CD4-positive, alpha-beta T cell (primary cell): Measurements from ENCODE around the gene SP9. TPM values are rescaled to one million over a fixed set of nuclear protein-coding genes. Genes with fewer than 3 reads are reported as not detected.

ENCODE experiments used
- ATAC-seq: fragments of 200-7000 bp; cut with Tn5 transposase; one replicate; pipeline ENCODE4 v1.10.0; 2022; ENCODE audit warnings: mild to moderate bottlenecking; ENCODE audit not compliant: poor library complexity
- CTCF ChIA-PET: fragments of 350-600 bp; sonication (Branson Sonifier 250); formaldehyde crosslinking; loops from one replicate; lab custom pipeline; 2021; ENCODE audit warnings: antibody characterized with exemption, inconsistent platforms; lab: Charles Lee
- POLR2A ChIA-PET: fragments of 350-600 bp; sonication (Branson Sonifier 250); formaldehyde crosslinking; loops from one replicate; lab custom pipeline; 2021; ENCODE audit warnings: antibody characterized with exemption, inconsistent platforms; lab: Charles Lee
- DNase-seq, 14 experiments: peaks; one replicate each; pipeline ENCODE4 v3.0.0-alpha.2; 2013 to 2020; ENCODE audit warnings: mixed read lengths in 2 of 14
- H3K27ac ChIP-seq, 2 donors: one replicate each; pipeline versions ENCODE4 v1.5.1 to v1.7.0; 2013; ENCODE audit warnings: low read length in 2 of 2, low read depth in 1 of 2, mild to moderate bottlenecking in 1 of 2
- H3K27me3 ChIP-seq, 2 experiments: 1 replicate in 1 of 2; 2 replicates in 1 of 2; pipeline versions ENCODE4 v1.6.1 to v1.7.0; 2013; ENCODE audit warnings: low read length in 2 of 2, control low read depth in 1 of 2, mild to moderate bottlenecking in 1 of 2, moderate library complexity in 1 of 2; ENCODE audit not compliant: insufficient read depth in 2 of 2, control insufficient read depth in 1 of 2
- H3K36me3 ChIP-seq: one replicate; pipeline ENCODE4 v1.6.1; 2013; ENCODE audit warnings: low read length, control low read depth; ENCODE audit not compliant: insufficient read depth
- H3K4me1 ChIP-seq: one replicate; pipeline ENCODE4 v1.6.1; 2013; ENCODE audit warnings: low read length, control low read depth; ENCODE audit not compliant: insufficient read depth
- H3K4me3 ChIP-seq: one replicate; pipeline ENCODE4 v1.5.1; 2013; ENCODE audit warnings: mild to moderate bottlenecking, low read length, moderate library complexity
- H3K9me3 ChIP-seq, 2 experiments: 1 replicate in 1 of 2; 2 replicates in 1 of 2; pipeline versions ENCODE4 v1.6.1 to v1.7.0; 2013; ENCODE audit warnings: low read length in 2 of 2, mild to moderate bottlenecking in 2 of 2, control low read depth in 1 of 2, moderate library complexity in 1 of 2; ENCODE audit not compliant: control insufficient read depth in 1 of 2, insufficient read depth in 1 of 2
- H3K27ac Mint-ChIP-seq: one replicate; pipeline ENCODE4 v1.8.0; 2020; ENCODE audit warnings: mixed read lengths
- H3K27me3 Mint-ChIP-seq: one replicate; pipeline ENCODE4 v1.8.0; 2021; ENCODE audit warnings: mixed read lengths
- H3K36me3 Mint-ChIP-seq: one replicate; pipeline ENCODE4 v1.8.0; 2021; ENCODE audit warnings: low read depth, mixed read lengths
- H3K4me1 Mint-ChIP-seq: one replicate; pipeline ENCODE4 v1.8.0; 2021; ENCODE audit warnings: low read depth, mixed read lengths
- H3K4me3 Mint-ChIP-seq: one replicate; pipeline ENCODE4 v1.8.0; 2020; ENCODE audit warnings: mild to moderate bottlenecking, mixed read lengths
- H3K9me3 Mint-ChIP-seq: one replicate; pipeline ENCODE4 v1.8.0; 2020; ENCODE audit warnings: mixed read lengths
- intact Hi-C, 2 experiments: fragments of 100-400 bp; cut with DNase I in 1 of 2; cut with micrococcal nuclease in 1 of 2; formaldehyde crosslinking; loops; one replicate each; pipeline versions ENCODE4 v1.15.1 to v1.9.0; 2023 to 2025; cut with DNase I, micrococcal nuclease
- total RNA-seq, 174 experiments: library from RNA in 2 of 174; stranded (reverse) in 2 of 174; gene quantifications; one replicate each; pipeline ENCODE4 v1.2.3 and lab custom pipeline; 2021 to 2026
- TF ChIP-seq, protein P1 (sequence below): fragments of 200-600 bp; IDR thresholded peaks from one replicate; pipeline ENCODE4 v1.8.0; 2022; ENCODE audit warnings: antibody characterized with exemption, mild to moderate bottlenecking

The SP9 gene
- total RNA-seq, 2 experiments from 2014 or later, result not detected

DNA sequence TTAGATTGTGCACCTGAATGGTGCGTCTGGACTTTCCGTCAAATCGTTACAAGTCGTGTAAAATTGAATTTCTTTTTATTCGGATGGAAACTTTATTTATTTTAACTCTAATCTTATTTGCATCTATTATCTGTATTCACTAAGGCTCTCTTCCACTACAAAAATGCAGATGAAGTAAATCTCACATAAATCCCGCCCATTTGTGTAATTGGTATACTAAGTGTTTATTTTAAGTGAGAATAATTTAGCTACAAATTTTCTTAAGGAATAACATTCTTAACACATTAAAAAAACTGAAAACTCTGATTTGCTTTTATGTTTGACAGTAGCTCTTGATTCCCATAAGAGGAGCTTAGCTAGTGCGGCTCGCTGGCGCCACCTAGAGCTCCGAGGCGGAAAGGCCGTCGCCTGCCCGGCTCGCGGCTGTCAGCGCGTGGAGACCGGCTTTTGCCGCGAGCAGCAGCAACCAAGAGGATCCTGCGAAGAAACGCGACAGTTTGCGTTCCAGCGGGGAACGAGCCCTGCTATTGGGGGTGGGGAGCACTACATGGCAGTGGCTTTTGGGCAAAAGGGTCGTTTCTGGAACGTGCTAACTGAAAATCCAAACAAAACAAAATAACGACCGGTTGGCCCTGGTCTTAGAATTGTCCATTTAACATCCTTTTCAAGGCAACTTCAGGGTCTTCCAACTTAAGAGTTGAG lies 6.7 kb downstream of the SP9 start:
- Histone ChIP-seq H3K36me3 (no peaks in the 10 kb centered on the region), H3K4me1 (peaks cover 55% of the 10 kb centered on the region), H3K27me3 (peaks cover 60 to 87% of the 10 kb centered on the region in 2 experiments), H3K27ac (no peak overlapping the region), H3K9me3 (peaks cover 4 to 28% of the 10 kb centered on the region in 2 experiments), H3K4me3 (no peak overlapping the region)
- CTCF ChIA-PET, result interaction anchor here (0.7 to 1.9 kb wide), 8 partner anchors 8 to 1314 kb away, joined by 3 to 13 read pairs (median 5); no protein-coding TSS in a partner anchor
- H3K4me1 Mint-ChIP-seq, result peaks cover 46% of the 10 kb centered on the region
- TF ChIP-seq, protein P1, sequence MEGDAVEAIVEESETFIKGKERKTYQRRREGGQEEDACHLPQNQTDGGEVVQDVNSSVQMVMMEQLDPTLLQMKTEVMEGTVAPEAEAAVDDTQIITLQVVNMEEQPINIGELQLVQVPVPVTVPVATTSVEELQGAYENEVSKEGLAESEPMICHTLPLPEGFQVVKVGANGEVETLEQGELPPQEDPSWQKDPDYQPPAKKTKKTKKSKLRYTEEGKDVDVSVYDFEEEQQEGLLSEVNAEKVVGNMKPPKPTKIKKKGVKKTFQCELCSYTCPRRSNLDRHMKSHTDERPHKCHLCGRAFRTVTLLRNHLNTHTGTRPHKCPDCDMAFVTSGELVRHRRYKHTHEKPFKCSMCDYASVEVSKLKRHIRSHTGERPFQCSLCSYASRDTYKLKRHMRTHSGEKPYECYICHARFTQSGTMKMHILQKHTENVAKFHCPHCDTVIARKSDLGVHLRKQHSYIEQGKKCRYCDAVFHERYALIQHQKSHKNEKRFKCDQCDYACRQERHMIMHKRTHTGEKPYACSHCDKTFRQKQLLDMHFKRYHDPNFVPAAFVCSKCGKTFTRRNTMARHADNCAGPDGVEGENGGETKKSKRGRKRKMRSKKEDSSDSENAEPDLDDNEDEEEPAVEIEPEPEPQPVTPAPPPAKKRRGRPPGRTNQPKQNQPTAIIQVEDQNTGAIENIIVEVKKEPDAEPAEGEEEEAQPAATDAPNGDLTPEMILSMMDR, result peak; percentile 98
- POLR2A ChIA-PET, result interaction anchor here (0.6 to 1.5 kb wide), 8 partner anchors 14 to 941 kb away, joined by 3 to 6 read pairs (median 3); no protein-coding TSS in a partner anchor
- no peaks in the 10 kb centered on the region for H3K9me3 Mint-ChIP-seq
- H3K36me3 Mint-ChIP-seq, result peaks cover 10% of the 10 kb centered on the region
- intact Hi-C loops, result loop anchor here (1.0 to 10.0 kb wide), 11 partner anchors 94 to 1314 kb away; partner anchors contain the start of genes OLA1 (in 2 of the 2) and SP3 (in 2 of the 2)
- peak; percentile 78 for ATAC-seq
- DNase-seq, result peak; percentile 80 to 92 (median 87)
- peaks cover 82% of the 10 kb centered on the region for H3K27me3 Mint-ChIP-seq
- peak overlapping the region; percentile 87 for H3K4me3 Mint-ChIP-seq
- H3K27ac Mint-ChIP-seq, result peak overlapping the region; percentile 63

DNA sequence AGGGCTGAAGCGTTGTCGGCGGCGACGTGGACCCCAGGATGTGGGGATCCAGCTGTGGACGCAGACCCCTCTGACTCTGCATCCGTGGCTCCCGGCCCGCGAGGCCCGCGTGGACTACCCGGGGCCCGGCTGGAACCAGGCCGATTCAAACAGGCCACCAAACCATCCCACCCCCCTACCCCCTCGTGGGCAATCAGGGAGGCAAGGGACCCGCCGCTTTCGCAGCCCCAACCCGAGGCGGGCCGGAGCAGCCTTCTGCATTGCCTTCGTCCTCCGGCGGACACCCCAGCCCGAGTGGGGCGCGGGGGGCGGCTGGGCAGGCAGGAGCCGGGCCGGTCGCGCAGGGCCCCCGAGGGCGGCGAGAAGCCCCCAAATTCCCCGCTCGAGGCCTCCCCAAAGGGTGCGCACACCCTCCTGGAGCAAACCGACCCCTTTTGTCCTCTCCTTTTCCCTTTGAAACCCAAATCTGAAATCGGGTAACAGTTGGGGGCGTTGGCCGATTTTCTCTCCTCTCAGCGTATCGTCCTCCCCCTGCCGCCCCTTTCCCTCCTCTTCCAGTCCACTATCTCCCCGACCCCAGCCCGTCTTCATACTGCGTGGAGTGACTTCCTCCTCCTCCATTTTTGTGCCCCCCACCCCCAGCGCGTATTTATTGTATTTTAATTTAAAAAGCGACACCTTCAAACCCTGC lies 7.4 kb downstream of the SP9 start:
- ATAC-seq, result no peak
- Histone ChIP-seq H3K4me1 (peaks cover 49% of the 10 kb centered on the region), H3K27ac (no peak overlapping the region), H3K4me3 (no peak overlapping the region), H3K9me3 (peaks cover 4 to 25% of the 10 kb centered on the region in 2 experiments), H3K27me3 (peaks cover 60 to 84% of the 10 kb centered on the region in 2 experiments), H3K36me3 (no peaks in the 10 kb centered on the region)
- Mint-ChIP-seq H3K9me3 (no peaks in the 10 kb centered on the region), H3K27ac (no peak overlapping the region), H3K27me3 (peaks cover 86% of the 10 kb centered on the region), H3K4me3 (no peak overlapping the region), H3K4me1 (peaks cover 46% of the 10 kb centered on the region), H3K36me3 (peaks cover 17% of the 10 kb centered on the region)
- DNase-seq, result peak in 2 of 14 experiments; percentile 8 to 34
- CTCF ChIA-PET, result interaction anchor here (0.9 to 1.9 kb wide), 7 partner anchors 8 to 1315 kb away, joined by 3 to 13 read pairs (median 6); no protein-coding TSS in a partner anchor
- POLR2A ChIA-PET, result interaction anchor here (0.8 to 1.5 kb wide), 6 partner anchors 53 to 941 kb away, joined by 3 to 6 read pairs (median 4); partner anchors contain the start of gene SCRN3
- TF ChIP-seq, protein P1, result no peak
- intact Hi-C loops, result loop anchor here (1.0 to 10.0 kb wide), 11 partner anchors 95 to 1315 kb away; partner anchors contain the start of genes OLA1 (in 2 of the 2) and SP3 (in 2 of the 2)

DNA sequence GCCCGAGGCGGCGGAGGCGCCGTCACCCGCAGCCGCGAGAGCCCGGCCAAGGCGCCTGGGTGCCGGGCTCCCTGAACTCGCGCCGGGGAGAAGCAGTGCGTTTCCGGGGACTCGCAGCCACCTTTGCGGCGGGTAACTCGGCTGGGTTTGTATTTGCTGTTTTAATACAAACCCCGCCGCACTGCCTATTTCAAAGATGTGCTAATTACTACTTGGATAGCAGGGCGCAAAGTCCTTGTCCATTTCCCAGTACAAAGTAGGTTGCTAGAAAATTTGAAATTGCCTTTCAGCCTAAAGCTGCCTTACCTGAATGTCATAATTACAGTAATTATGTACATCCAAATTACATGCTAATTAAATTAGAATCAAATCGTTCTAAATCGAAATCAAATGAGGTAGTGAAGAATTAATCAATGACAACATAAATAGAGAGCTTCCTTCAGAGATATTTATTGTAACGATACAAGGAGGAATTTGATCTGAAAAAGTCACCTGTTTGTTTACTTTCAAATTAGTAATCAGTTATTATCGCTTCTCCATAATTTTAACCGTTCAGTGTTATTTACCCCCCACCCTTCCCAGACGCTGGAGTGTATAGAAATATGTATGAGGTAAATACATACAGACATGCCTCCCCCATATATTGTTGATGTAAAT lies 8.1 kb downstream of the SP9 start:
- no peak overlapping the region for H3K27ac Mint-ChIP-seq

More for the DNA sequence above, 8.1 kb downstream of the SP9 start:
- Histone ChIP-seq H3K4me1 (peaks cover 44% of the 10 kb centered on the region), H3K9me3 (peaks cover 4 to 25% of the 10 kb centered on the region in 2 experiments), H3K36me3 (no peaks in the 10 kb centered on the region), H3K4me3 (no peak overlapping the region), H3K27me3 (peaks cover 57 to 80% of the 10 kb centered on the region in 2 experiments), H3K27ac (no peak overlapping the region)
- intact Hi-C loops, result loop anchor here (5.0 to 10.0 kb wide), 4 partner anchors 96 to 1118 kb away; partner anchors contain the start of genes OLA1 (in 2 of the 2) and SP3 (in 2 of the 2)
- Mint-ChIP-seq H3K36me3 (peaks cover 22% of the 10 kb centered on the region), H3K27me3 (peaks cover 79% of the 10 kb centered on the region), H3K4me1 (peaks cover 42% of the 10 kb centered on the region), H3K9me3 (no peaks in the 10 kb centered on the region), H3K4me3 (peak overlapping the region; percentile 45)
- ChIA-PET POLR2A (interaction anchor here (0.8 kb wide), 1 partner anchor 53 kb away, joined by 3 read pairs; the partner anchor contains the start of gene SCRN3), CTCF (no interaction called here)
- ATAC-seq (no peak), DNase-seq (peak in 6 of 14 experiments; percentile 23 to 67 (median 50))
- TF ChIP-seq, protein P1, result no peak
